Activated CD8-positive, alpha-beta memory T cell treated with anti-CD3 and anti-CD28 coated beads for 4 hours (primary cell): Measurements from ENCODE around the gene FRMD4B.

Experiments used
- DNase-seq, 2 donors: peaks; one replicate each; pipeline ENCODE4 v3.0.0-alpha.2; 2020; ENCODE audit warnings: low read depth in 2 of 2

FRMD4B gene

DNA sequence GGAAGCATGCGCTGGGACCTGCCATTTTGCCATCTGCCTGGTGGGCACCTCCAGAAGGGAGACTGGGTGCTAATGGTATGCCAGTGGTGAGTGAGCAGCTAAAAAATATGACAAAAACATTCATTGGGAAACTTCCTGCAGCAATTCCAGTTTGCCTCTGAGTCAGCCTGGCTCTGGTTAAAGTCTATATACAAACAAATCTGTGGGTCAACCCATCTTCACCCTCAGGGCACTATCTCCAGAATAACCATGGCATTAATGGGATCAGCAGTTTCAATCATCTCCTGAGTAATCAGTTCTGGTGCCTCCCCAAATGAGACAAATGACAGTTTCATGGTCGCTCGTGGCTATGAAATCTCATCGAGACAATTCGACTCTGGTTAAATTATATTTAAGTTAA, 21.5 kb downstream of the FRMD4B start:
- no peak for DNase-seq

DNA sequence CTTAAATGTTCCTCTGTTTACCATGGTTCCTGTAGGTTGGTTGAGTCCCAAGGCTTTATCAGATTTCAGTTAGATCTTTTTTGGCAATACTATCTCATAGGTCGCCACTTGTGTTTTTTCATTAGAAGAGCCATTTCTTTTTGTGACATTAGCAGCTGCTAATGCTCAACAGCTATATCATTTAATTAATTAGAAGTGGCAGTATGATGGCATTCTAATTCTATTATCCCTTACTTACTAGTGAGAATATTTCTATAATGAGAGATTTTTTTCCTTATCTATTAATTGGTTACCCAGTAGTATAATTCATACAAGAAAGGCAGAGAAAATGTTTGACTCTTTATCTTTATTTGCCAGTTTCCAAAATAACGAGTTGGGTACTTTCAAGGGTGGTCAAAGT, 25.2 kb downstream of the FRMD4B start:
- DNase-seq: no peak

DNA sequence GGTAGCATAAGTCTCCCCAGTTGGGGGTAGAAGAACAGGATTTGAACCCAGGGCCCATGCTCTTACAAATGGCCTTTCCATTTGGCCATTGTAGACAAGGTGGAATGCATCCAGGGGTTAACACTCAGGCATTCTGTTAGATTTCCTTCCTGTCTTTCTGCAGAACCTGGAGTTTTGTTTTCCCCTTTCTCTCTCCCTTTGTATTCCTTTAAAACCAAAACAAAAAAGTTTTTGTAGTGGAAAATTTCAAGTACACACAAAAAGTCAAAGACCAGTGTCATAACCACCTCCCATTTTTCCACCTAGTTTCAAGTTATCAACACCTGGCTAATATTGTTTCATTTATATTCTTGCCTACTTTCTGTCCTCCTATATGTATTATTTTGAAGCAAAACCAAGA, 26.0 kb downstream of the FRMD4B start:
- DNase-seq: no peak

DNA sequence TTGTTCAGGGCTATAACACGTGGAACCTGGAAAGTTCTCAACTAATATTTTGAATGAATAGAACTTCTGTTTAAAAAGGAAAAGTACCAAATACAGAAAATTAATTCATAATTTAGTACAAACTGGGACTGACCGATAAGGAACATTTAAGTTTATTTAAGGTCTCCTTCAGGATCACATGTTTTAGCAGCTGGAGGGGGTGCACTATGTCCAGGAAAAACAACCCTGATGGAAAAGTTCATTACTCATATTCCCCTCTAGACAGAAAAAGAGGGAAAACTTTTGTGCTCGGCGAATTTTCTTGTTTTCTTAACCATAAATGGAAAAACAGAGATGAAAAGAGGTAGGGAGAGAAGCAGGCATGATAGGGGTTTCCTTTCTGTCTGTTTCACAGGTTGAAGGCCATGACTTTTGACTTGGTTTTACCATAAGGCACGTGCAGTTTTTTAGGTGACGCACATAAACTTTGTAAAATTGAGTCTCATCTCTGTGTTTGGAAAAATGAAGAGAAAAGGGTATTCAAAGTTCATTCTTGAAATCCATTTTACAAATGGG, 26.5 kb downstream of the FRMD4B start:
- DNase-seq: no peak

DNA sequence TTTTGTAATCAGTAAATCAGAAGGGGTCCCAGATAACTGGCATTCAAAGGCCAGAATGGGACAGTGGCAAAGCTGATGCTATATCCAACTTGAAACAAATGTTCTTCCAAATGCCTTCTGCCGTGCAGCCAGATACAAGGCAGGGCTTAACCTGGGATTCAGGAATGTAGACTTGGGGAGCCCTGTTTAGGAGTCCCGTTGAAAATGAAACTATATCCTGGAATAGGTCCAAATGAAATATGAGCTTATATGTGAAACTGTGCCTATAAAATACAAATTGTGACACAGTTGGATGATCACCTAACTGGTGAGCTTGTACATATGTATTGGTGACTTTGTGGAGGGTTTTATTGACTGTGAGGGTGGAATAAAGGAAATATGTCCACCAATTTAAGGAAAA, 28.7 kb downstream of the FRMD4B start:
- DNase-seq: no peak

DNA sequence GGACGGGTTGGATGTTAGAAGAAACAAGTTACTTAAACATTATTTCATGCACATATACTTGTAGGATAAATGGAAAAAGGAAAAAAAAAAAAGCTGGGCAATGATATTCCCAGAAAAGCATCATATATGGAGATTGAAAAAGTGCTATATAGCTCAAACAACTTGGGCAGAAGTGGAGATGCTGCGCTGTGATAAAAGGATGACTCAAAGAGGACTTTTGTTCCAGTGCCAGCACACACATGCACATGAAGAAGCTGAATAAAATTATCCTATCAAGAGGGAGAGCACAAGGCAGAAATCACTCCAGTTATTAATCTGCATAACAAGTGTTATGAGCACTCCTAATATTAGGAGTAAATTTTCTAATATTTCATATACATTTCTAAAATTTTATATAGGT, 30.9 kb downstream of the FRMD4B start:
- DNase-seq: no peak

DNA sequence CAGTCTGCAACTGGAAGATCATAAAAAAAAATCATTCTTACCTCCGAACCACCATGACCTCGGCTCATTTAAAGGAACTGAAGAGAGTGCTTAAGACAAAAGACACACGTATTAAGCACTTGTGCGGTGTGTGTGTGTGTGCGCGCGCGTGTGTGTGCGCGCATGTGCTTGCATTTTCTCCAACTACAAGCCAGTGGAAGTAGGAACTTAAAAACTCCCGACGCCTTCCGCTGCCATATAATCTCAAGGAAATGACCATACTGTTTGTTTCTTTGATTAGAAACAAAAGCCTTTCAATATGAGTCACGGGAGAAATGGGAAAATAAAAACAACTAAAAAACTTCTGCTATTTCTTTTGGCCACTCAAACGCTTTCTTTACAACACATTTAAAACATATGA, 32.4 kb downstream of the FRMD4B start:
- DNase-seq: no peak

DNA sequence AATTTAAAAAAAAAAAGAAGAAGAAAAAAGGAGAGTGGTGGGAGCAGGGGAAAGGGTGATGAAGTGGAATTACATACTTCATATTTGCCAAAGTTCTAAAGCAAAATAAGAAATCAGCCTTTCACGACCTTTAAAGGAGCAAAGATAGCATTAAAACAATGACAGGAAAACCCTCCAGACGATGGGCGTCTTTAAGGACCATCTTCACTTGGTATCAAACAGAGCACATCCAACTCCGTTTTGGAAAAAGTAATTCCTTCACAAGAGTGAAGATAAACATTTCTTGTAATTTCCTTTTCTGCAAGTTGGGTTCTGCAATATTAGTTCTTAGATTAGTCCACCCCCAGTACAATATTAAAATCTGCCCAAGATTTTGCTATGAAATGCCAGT, 32.8 kb downstream of the FRMD4B start:
- DNase-seq: no peak

DNA sequence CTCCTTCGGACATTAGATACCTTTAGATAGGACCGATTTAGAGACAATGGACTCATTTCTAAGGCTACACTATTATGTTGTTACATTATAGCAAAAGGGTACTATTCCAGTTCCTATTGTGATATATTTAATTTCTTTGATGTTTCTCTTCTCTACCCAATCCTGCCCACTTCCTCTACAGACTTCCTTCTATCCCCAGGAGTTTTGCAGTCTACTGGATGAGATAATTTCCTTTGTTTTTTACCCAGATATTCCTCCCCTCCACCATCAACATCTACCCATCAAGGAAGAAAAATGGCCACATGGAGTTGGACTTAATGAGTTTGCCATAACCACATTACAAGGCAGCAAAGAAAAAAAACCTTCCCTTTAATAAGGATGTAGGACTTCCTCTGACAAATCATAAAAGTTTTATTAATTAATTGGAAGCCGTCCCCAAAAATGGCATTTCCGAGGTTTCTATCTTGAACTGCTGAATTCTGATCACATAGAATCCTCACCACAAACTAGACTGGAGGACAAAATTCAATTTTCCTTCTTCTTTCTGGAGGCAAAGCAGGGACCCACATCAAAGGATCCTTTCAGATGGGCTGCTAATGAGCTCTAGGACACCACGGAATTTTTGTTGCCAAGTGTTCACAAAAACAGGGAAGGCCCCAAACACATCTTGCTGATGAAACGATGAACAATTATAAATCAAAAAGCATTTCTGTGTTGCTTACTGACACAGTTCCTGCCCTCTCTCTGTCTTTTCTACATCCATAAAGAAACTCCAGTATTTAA, 33.4 kb downstream of the FRMD4B start:
- no peak for DNase-seq

DNA sequence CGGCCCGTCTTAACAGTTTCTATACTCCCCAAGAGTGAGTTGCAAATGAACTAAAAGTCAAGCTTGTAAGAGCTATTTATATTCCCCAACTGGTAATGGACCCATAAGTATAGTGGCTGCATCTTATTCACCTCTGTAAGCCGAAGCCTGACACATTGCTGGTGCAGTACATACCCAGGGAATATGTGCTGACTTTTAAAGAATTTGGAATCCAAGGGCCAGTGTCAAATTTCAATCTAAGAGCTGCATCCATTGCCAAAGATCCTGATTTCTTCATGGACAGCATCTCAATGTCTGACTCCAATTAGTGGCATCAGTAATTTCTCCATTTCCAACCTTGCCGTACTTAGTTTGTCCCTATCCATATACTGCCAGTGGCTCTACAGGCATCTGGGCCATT, 42.0 kb downstream of the FRMD4B start:
- no peak for DNase-seq

DNA sequence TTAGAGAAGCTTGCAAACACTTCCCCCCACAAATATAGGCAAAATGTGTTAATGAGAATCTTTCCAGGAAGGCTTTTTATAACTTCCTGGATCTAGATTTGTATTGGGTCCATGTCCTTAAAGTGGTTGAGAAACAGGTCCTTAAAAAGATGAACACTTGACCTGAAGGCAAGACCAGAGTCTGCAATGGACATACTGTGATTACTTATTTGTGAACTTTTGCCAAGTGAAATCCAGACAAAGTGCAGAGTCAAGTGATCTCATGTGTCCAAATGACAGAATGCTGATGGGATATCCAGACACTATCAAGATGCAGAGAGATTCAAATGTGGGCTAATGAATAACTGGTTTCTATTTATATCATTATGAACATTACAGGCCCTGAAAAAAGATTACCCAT, 43.8 kb downstream of the FRMD4B start:
- DNase-seq: no peak

DNA sequence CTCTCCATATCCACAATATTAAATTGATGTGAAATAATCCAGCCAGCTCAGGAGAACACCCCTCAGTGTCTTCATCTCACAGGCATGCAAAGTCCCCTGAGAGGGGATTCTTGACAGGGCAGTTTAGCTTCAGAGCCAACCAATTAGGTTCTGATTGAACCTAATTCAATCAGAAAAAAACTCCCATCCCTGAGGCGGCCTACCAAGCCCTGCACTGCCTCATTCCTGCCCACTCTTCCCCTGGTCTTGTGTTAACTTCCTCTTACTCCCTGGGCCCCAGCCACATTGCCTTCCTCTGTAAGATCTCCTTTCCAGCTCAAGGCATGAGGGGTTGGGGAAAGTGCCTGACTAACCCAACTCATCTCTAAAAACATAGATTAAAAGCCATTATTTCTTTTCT, 46.1 kb downstream of the FRMD4B start:
- DNase-seq: no peak

DNA sequence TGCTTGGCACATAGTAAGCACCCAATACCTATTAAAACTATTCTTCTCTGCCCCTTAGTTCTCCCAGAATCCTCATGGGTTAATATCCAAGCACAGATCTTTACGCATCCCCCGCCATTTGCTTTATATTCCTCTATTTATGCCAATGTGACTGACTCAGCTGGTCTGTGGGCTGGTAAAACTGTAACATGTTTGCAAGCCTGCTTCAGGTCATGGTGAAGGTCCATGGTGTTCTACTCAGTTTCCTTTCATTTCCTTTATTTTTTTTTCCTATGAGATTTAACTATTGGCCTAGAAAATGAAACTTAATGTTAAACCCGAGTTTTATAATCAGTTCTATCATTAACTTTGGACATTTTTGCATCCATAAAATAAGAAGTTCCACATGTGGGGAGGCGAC, 47.0 kb downstream of the FRMD4B start:
- no peak for DNase-seq

DNA sequence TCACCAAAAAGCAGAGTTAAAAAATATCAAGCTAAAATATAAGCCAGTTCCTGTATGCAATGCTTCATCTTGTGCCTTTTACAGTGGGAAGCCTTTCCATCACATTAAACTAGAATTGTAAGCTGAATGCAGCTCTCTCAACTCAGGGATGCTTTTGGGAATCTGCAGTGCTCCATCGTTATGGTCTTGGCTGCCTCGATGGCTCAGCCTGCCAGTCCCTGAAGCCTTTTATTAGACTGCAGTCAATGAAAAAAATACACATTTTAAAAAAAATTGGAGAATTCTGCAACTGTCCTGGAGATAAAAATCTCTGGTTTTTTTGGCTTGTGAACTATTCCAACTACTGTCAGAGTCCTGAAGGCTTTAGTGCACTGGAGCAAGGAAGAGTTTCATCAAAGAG, 53.0 kb downstream of the FRMD4B start:
- DNase-seq: no peak

DNA sequence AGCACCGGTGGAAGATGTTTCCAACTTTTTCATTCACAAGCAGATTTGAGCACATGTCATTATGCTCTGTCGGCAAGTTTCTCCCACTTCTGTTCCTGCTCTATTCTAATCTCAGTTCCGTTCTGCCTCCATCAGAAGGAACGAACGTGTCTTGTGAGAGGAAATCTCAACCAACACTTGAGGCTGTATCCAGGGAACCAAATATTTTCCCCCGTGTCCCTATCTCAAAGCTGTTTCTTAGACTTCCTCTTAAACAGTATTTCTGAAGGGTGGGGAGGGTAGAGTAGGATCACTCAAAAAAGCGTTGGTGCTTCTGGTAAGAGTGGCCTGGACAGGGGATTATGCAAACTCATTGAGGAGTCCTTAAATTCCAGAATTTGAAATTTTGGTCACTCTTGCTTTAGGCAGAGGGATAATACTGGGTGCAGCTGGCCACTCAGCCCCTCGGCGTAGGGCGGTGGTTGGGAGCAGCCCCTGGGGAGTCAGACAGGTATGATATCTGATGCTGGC, 54.9 kb downstream of the FRMD4B start:
- DNase-seq: no peak

DNA sequence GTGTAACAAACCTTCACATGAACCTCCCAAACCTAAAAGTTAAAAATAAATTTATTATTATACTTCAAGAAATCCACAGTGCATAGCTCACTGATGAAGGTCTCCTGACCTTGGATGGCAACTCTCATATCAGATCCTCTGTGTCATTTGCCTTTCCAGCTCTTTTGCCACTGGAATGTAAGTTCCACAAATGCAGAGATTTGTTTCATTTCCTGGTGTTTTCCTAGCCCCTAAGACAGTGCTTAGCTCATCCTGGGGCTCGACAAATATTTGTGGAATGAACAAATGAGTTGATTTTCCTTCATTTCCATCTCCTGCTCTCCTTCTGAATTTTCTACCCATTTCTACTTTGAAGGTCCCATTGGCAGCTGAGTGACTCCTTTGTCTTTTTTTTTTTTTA, 56.0 kb downstream of the FRMD4B start:
- DNase-seq: no peak

DNA sequence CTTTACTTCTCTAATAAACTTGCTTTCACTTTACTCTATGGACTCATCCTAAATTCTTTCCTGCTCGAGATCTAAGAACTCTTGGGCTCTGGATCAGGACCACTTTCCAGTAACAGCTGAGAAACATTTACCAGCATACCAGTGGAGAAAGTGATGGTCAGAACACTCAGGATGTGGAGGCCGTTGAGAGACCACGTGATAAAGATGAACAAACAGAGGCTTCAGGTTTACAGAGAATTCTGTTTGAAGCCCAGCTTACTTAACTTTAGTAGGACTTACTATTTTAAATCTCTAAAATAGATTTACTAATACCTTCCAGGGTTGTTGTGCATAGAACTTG, 57.0 kb downstream of the FRMD4B start:
- no peak for DNase-seq

DNA sequence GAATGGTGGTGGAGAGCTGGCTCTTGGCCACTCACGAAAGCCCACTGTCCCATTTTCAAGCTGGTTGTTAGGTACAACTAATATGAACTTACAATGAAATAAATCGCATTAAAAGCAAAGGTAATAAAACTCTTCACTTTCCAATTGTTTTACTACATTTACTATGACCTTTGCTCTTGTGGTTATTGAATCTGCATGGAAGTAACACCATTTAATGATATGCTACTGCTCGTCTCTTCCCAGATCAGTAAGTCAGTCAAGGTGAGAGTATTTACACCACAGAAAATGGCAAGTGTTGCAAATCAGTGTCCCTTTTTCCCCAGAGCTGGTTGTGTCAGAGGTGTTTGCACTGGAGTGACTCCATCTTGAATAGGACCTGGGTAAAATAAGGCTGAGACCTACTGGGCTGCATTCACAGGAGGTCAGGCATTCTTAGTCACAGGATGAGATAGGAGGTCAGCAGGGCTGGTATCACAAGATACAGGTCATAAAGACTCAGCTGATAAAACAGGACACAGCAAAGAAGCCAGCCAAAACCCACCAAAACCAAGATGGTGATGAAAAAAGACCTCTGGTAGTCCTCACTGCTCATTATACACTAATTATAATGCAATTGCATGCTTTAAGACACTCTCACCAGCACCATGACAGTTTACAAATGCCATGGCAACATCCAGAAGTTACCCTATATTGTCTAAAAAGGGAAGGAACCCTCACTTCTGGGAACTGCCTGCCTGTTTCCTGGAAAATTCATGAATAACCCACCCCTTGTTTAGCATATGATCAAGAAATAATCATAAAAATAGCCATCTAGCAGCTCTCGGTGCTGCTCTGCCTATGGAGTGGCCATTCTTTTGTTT, 57.6 kb downstream of the FRMD4B start:
- DNase-seq: no peak

DNA sequence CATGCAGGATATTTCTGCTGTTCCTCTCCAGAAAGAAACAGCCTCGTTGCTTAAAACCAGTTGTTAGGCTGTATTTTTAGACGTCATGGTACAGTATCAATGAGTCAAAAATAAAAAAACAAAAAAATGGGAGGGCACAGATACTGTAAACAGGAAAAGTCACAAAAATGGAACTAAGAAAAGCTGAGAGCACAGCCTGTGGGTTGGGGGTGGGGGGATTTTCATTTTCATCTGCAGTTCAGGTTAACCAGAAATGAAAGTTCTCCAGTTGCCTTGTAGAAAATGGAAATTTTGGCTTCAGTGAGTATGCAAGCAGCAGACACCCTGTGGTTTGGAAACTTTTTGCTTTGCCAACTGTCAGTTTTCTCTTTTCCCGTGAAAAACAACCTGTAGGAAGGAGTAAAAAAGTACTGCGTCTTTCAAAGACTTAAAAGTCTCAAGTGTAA, 59.0 kb downstream of the FRMD4B start:
- peak in 1 of 2 donors; percentile 35 for DNase-seq

DNA sequence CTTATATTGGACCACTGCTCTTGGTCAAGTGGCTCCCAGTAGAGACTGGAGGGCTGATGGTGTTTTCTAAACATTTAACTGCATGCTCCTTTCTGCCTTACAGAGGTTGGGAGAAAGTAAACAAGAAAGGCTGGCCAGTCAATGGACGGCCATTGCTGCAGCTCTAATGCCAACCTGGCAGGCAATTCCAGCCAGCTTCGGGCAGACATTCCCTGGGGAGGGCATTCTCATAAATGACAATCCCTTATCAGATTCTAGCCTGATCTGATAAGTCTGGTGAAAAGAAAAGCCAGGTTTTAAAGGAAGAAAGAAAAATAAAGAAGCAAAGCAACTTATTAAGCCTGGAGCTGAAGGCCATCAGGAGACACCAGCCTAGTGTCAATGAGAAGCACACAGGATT, 60.7 kb downstream of the FRMD4B start:
- no peak for DNase-seq

DNA sequence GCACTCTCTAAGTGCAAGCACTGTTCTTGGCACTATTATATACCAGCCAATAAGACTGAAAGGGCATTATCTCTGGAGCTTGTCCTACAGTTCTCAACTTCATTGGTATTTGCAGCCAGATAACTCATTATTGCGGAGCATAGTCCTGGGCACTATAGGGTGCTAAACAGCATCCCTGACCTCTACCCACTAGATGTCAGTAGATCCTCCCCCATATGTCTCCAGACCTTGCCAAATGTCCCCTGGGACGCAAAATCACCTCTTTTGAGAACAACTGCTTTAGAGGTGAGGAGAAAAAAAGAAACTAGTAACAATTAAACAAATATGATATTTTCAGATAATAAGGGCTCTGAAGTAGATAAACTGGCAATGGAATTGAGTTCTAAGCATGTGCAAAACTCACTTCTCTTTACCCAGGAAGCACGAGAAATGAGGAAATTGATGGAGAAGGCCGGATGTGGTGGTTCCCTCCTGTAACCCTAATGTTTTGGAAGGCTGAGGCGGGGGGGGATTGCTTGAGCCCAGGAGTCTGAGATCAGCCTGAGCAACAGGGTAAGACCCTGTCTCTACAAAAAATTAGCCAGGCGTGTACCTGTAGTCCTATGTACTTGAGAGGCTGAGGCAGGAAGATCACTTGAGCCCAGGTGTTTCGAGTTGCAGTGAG, 61.4 kb downstream of the FRMD4B start:
- no peak for DNase-seq

DNA sequence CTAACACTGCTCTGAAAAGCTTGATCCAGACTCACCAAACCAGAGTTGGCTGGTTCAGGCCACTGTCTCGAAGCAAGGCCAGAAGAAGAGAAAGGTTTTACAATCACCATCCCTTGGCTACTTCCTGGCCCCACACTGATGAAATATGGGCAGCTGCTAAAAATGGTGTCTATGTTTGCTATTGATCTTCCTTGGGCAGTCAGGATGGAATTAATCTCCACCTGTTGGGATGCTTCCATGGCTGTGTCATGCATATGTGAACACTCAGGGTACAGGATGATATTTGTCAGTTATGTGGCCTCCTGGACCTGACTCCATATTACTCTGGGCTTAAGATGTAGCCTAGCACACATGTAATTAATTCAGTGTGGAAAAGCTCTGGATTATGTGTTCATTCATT, 61.9 kb downstream of the FRMD4B start:
- DNase-seq: no peak
